Suprapubic skin (tissue), 3 donors: ENCODE data around the gene PIWIL4.

Experiments used
- CTCF ChIP-seq, 2 donors: fragments of 200-600 bp in 1 of 2; fragments of 450-650 bp in 1 of 2; sonication (generic) in 1 of 2; IDR thresholded peaks; one replicate each; pipeline ENCODE4 v1.5.1; 2016 to 2019; ENCODE audit warnings: antibody characterized with exemption in 2 of 2, mild to moderate bottlenecking in 1 of 2, moderate library complexity in 1 of 2
- EP300 ChIP-seq: sonication (generic); formaldehyde crosslinking; IDR thresholded peaks from one replicate; pipeline ENCODE4 v1.6.1; 2017; ENCODE audit warnings: antibody characterized with exemption
- POLR2A ChIP-seq, 2 donors: fragments of 450-650 bp; IDR thresholded peaks; one replicate each; pipeline ENCODE4 v1.6.1; 2017; ENCODE audit warnings: antibody characterized with exemption in 2 of 2, mild to moderate bottlenecking in 2 of 2, moderate library complexity in 2 of 2

- TF ChIP-seq POLR2A (IDR thresholded peaks at IDR 0.05) (no peak), CTCF (IDR thresholded peaks at IDR 0.05) (no peak), EP300 (no peak)
Measured at GRCh38 chr11:94650756-94651155, 83.6 kb downstream of the PIWIL4 start.
